HepG2 (cell line): ENCODE results near the gene PPP1R15A. TPM values are rescaled to one million over a fixed set of nuclear protein-coding genes. Genes with fewer than 3 reads are reported as not detected.

Experiments used
- ATAD3A ChIP-seq: sonication (generic); formaldehyde crosslinking; IDR thresholded peaks from 2 replicates; pipeline ENCODE4 v1.4.0; 2020; ENCODE audit warnings: missing genetic modification reagents
- FOSL1 ChIP-seq: sonication (generic); formaldehyde crosslinking; IDR thresholded peaks from 2 replicates; pipeline ENCODE4 v1.9.0; 2021; ENCODE audit warnings: missing genetic modification reagents, borderline replicate concordance
- GABPA ChIP-seq, 2 experiments: IDR thresholded peaks; 2 replicates each; pipeline ENCODE4 v1.6.1; 2011 to 2016; ENCODE audit warnings: low read depth in 2 of 2, low read length in 1 of 2, missing biosample characterization in 1 of 2, missing genetic modification characterization in 1 of 2
- GATA4 ChIP-seq: sonication (generic); IDR thresholded peaks from 2 replicates; pipeline ENCODE4 v1.6.1; 2016; ENCODE audit warnings: antibody characterized with exemption, low read depth, borderline replicate concordance
- GRHL1 ChIP-seq: sonication (generic); formaldehyde crosslinking; conservative IDR thresholded peaks from 2 replicates; pipeline ENCODE4 v1.8.0; 2022; ENCODE audit warnings: missing genetic modification reagents
- HDAC1 ChIP-seq: sonication (generic); formaldehyde crosslinking; IDR thresholded peaks from 2 replicates; pipeline ENCODE4 v1.5.1; 2020; ENCODE audit warnings: mild to moderate bottlenecking, missing genetic modification reagents
- KLF16 ChIP-seq, 2 experiments: sonication (generic) in 1 of 2; formaldehyde crosslinking in 1 of 2; IDR thresholded peaks; 2 replicates each; pipeline versions ENCODE4 v1.6.1 to v1.8.0; 2016 to 2023; ENCODE audit warnings: missing genetic modification reagents in 2 of 2, missing compliant biosample characterization in 1 of 2
- MAF1 ChIP-seq: sonication (generic); formaldehyde crosslinking; IDR thresholded peaks from 2 replicates; pipeline ENCODE4 v1.5.0; 2020; ENCODE audit warnings: missing genetic modification reagents, borderline replicate concordance
- POLR2AphosphoS5 ChIP-seq: IDR thresholded peaks from 2 replicates; pipeline ENCODE4 v1.6.1; 2012; ENCODE audit warnings: low read depth, low read length
- SETDB1 ChIP-seq: sonication (generic); formaldehyde crosslinking; IDR thresholded peaks from 2 replicates; pipeline ENCODE4 v1.5.1; 2020; ENCODE audit warnings: missing genetic modification reagents, mild to moderate bottlenecking, borderline replicate concordance
- SNAI1 ChIP-seq: sonication (generic); formaldehyde crosslinking; IDR thresholded peaks from 2 replicates; pipeline ENCODE4 v1.5.0; 2020; ENCODE audit warnings: mild to moderate bottlenecking, missing genetic modification reagents, borderline replicate concordance
- THAP11 ChIP-seq: IDR thresholded peaks from 2 replicates; pipeline ENCODE4 v1.6.1; 2016; ENCODE audit warnings: missing biosample characterization, missing genetic modification reagents
- ZFY ChIP-seq: sonication (generic); formaldehyde crosslinking; IDR thresholded peaks from 2 replicates; pipeline ENCODE4 v1.4.0; 2020; ENCODE audit warnings: missing genetic modification reagents
- ZNF136 ChIP-seq: sonication (generic); formaldehyde crosslinking; IDR thresholded peaks from 2 replicates; pipeline ENCODE4 v1.8.1; 2022; ENCODE audit warnings: low read depth, mild to moderate bottlenecking, moderate library complexity, missing genetic modification reagents
- ZNF17 ChIP-seq: sonication (generic); formaldehyde crosslinking; IDR thresholded peaks from 2 replicates; pipeline ENCODE4 v1.5.0; 2020; ENCODE audit warnings: mild to moderate bottlenecking, missing genetic modification reagents
- ZNF292 ChIP-seq: sonication (generic); formaldehyde crosslinking; IDR thresholded peaks from 2 replicates; pipeline ENCODE4 v1.8.1; 2022; ENCODE audit warnings: mild to moderate bottlenecking, low read depth, missing genetic modification reagents, borderline replicate concordance
- ZNF512B ChIP-seq: sonication (generic); formaldehyde crosslinking; IDR thresholded peaks from 2 replicates; pipeline ENCODE4 v1.5.1; 2020; ENCODE audit warnings: missing genetic modification reagents, mild to moderate bottlenecking, borderline replicate concordance
- ZNF549 ChIP-seq: sonication (generic); formaldehyde crosslinking; IDR thresholded peaks from 2 replicates; pipeline ENCODE4 v1.5.0; 2020; ENCODE audit warnings: missing genetic modification reagents
- ZNF556 ChIP-seq: sonication (generic); formaldehyde crosslinking; IDR thresholded peaks from 2 replicates; pipeline ENCODE4 v1.4.0; 2020; ENCODE audit warnings: mild to moderate bottlenecking, missing genetic modification reagents, borderline replicate concordance
- ZNF644 ChIP-seq: IDR thresholded peaks from 2 replicates; pipeline ENCODE4 v1.6.1; 2016; ENCODE audit warnings: low read depth
- ZNF772 ChIP-seq: sonication (generic); formaldehyde crosslinking; IDR thresholded peaks from 2 replicates; pipeline ENCODE4 v1.5.0; 2020; ENCODE audit warnings: mild to moderate bottlenecking, missing genetic modification reagents
- ZNF777 ChIP-seq: sonication (generic); formaldehyde crosslinking; IDR thresholded peaks from 2 replicates; pipeline ENCODE4 v1.4.0; 2020; ENCODE audit warnings: missing genetic modification reagents
- ZNF800 ChIP-seq: sonication (generic); formaldehyde crosslinking; IDR thresholded peaks from 2 replicates; pipeline ENCODE4 v1.4.0; 2020; ENCODE audit warnings: missing genetic modification reagents
- polyA plus RNA-seq, 8 experiments: library from polyadenylated mRNA; depleted of rRNA in 3 of 8; stranded (reverse) in 7 of 8; unstranded in 1 of 8; fragments of >200 nt; fragmentation: Illumina TruSeq in 4 of 8; extraction: Trizol in 4 of 8; gene quantifications; 2 replicates each; pipeline versions ENCODE4 v1.2.1 to v1.2.3, GENCODE V29; 2011 to 2016; ENCODE audit warnings: low read depth in 4 of 8, missing spikeins in 1 of 8, mixed read lengths in 1 of 8; ENCODE audit not compliant: insufficient read depth in 1 of 8
- total RNA-seq, 5 experiments: library from RNA; depleted of rRNA; stranded (reverse); fragments of >200 nt; fragmentation: Illumina TruSeq; extraction: Trizol; gene quantifications; 2 replicates each; pipeline ENCODE4 v1.2.3, GENCODE V29; 2016; ENCODE audit warnings: low read depth in 1 of 5

Gene PPP1R15A
- total and polyA plus RNA-seq, 2 of the 13 experiments (the other 11 are each of a cell fraction or from before 2014, with no cell fraction given): 15.6 to 18.5 TPM

- TF ChIP-seq ZNF136 (CRISPR knock-in tag) (no peak), ZFY (CRISPR knock-in tag) (no peak), ZNF549 (CRISPR knock-in tag) (no peak), ATAD3A (CRISPR knock-in tag) (no peak), ZNF777 (no peak), GRHL1 (no peak), ZNF512B (CRISPR knock-in tag) (no peak), ZNF292 (no peak), POLR2AphosphoS5 (peak; percentile 46), ZNF800 (CRISPR knock-in tag) (no peak), ZNF556 (CRISPR knock-in tag) (0 out of 2 replicates have a peak, but pooled peaks have one; percentile 24), FOSL1 (CRISPR knock-in tag) (no peak), HDAC1 (CRISPR knock-in tag) (peak; percentile 19; the same call in 1 of the 2 replicates), GABPA (IDR thresholded peaks at IDR 0.05; ENCODE audit: low read depth, low read length) (no peak), GABPA (CRISPR knock-in tag; IDR thresholded peaks at IDR 0.05; ENCODE audit: low read depth) (no peak), SNAI1 (CRISPR knock-in tag) (no peak), ZNF644 (CRISPR knock-in tag) (no peak), ZNF772 (CRISPR knock-in tag) (no peak), MAF1 (CRISPR knock-in tag) (no peak), ZNF17 (CRISPR knock-in tag) (no peak), KLF16 (CRISPR knock-in tag; IDR thresholded peaks at IDR 0.05) (0 out of 4 replicates have a peak, but pooled peaks of 1 of the 2 experiments have one; percentile 23), GATA4 (no peak), THAP11 (CRISPR knock-in tag) (peak; percentile 37; the same call in 1 of the 2 replicates), SETDB1 (CRISPR knock-in tag) (0 out of 2 replicates have a peak, but pooled peaks have one; percentile 58)
These were observed 3.9 kb upstream of the PPP1R15A start, which contains the start of gene PLEKHA4 (continued) for GRCh38 chr19:48868114-48868886.
